Central memory CD8-positive, alpha-beta T cell (primary cell): ENCODE measurements around the gene MYRIP.
"Not testable (repeated sequence)": the region's sequence is repeated elsewhere in the genome, so short reads cannot be mapped to it uniquely, and the experiment has no call there.

Experiments
- ATAC-seq: fragments of 150-1000 bp; cut with Tn5 transposase; replicated peaks from 2 replicates; pipeline ENCODE4 v1.10.0; 2022; ENCODE audit warnings: mild to moderate bottlenecking, moderate FRiP score, moderate number of reproducible peaks; ENCODE audit not compliant: poor library complexity, severe bottlenecking; ENCODE audit errors: extremely low read depth
- DNase-seq, 2 donors: peaks; one replicate each; pipeline ENCODE4 v3.0.0; 2021; ENCODE audit warnings: low spot score in 2 of 2
- H3K27ac Mint-ChIP-seq: one replicate; pipeline ENCODE4 v1.8.0; 2022; ENCODE audit warnings: low read depth, mild to moderate bottlenecking, moderate library complexity, mixed read lengths
- H3K27me3 Mint-ChIP-seq: one replicate; pipeline ENCODE4 v1.8.0; 2022; ENCODE audit warnings: mixed read lengths
- H3K36me3 Mint-ChIP-seq: one replicate; pipeline ENCODE4 v1.8.0; 2022; ENCODE audit warnings: mild to moderate bottlenecking, moderate library complexity, mixed read lengths; ENCODE audit not compliant: insufficient read depth
- H3K4me1 Mint-ChIP-seq: one replicate; pipeline ENCODE4 v1.8.0; 2022; ENCODE audit warnings: mixed read lengths
- H3K4me3 Mint-ChIP-seq: one replicate; pipeline ENCODE4 v1.8.0; 2022; ENCODE audit warnings: mild to moderate bottlenecking, moderate library complexity, mixed read lengths
- H3K9me3 Mint-ChIP-seq: one replicate; pipeline ENCODE4 v1.8.0; 2022; ENCODE audit warnings: mixed read lengths

Gene MYRIP

GRCh38 chr3:39811561-39811960 lies 2.2 kb downstream of the MYRIP start:
- no peak for DNase-seq
- Mint-ChIP-seq H3K9me3 (no peaks in the 10 kb centered on the region), H3K4me3 (no peak overlapping the region), H3K27ac (no peak overlapping the region), H3K4me1 (peaks cover 18% of the 10 kb centered on the region), H3K27me3 (peaks cover 79% of the 10 kb centered on the region), H3K36me3 (no peaks in the 10 kb centered on the region)
- no peak for ATAC-seq

GRCh38 chr3:39812537-39812936 lies 3.1 kb downstream of the MYRIP start:
- DNase-seq = no peak
- H3K36me3 Mint-ChIP-seq = no peaks in the 10 kb centered on the region

DNA sequence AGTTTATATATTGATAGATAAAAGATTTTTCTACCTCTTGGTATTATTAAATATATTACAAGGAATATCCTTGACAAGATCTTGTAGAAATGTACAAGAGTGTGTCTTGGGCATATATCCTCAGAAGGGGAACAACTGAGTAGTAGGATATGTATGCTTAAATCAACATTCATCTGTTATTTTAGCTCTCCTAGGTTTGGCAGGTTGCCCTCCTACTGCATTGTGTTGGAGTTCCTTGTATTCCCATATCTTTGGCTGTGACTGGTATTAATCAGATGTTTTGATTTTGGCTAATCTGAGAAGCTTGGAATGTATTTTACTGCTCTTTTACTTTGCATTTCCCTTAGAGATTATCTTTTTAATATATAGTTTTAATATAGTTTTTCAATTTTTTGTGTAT lies 4.6 kb downstream of the MYRIP start:
- H3K9me3 Mint-ChIP-seq = no peaks in the 10 kb centered on the region
- H3K4me1 Mint-ChIP-seq = peaks cover 13% of the 10 kb centered on the region
- DNase-seq = no peak
- H3K4me3 Mint-ChIP-seq = no peak overlapping the region
- peaks cover 54% of the 10 kb centered on the region for H3K27me3 Mint-ChIP-seq
- no peak for ATAC-seq
- H3K36me3 Mint-ChIP-seq = no peaks in the 10 kb centered on the region
- H3K27ac Mint-ChIP-seq = no peak overlapping the region

More at GRCh38 chr3:39812537-39812936, 3.1 kb downstream of the MYRIP start:
- Mint-ChIP-seq H3K27ac (no peak overlapping the region), H3K4me1 (peaks cover 18% of the 10 kb centered on the region), H3K4me3 (no peak overlapping the region), H3K9me3 (no peaks in the 10 kb centered on the region), H3K27me3 (peaks cover 69% of the 10 kb centered on the region)
- no peak for ATAC-seq

DNA sequence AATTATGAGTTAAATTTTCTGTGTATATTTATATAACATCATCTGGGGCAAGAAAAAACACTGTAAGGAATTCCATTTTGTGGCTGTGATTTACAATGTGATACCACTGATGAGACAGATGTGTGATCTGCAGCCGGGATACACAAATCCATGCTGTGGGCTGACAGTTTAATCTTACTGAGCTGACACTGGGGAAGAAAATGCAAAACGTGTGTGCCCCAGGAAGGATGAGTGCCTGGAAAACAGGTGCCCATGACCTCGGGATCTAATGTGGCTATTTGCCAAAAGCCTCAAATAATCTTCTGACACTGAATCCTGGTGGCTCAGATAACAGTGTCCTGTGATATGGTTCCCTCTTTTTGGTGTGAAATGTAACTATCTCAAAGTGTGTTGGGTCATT lies 10.5 kb downstream of the MYRIP start:
- ATAC-seq (no peak), DNase-seq (no peak)
- Mint-ChIP-seq H3K4me1 (no peaks in the 10 kb centered on the region), H3K27ac (no peak overlapping the region), H3K4me3 (no peak overlapping the region), H3K9me3 (no peaks in the 10 kb centered on the region), H3K36me3 (no peaks in the 10 kb centered on the region), H3K27me3 (peaks cover 6% of the 10 kb centered on the region)

GRCh38 chr3:39833764-39834163 lies 24.4 kb downstream of the MYRIP start:
- not testable (repeated sequence) for H3K36me3 Mint-ChIP-seq, H3K9me3 Mint-ChIP-seq, H3K27ac Mint-ChIP-seq, H3K4me3 Mint-ChIP-seq, DNase-seq, H3K4me1 Mint-ChIP-seq, ATAC-seq
- peaks cover 25% of the 10 kb centered on the region for H3K27me3 Mint-ChIP-seq

DNA sequence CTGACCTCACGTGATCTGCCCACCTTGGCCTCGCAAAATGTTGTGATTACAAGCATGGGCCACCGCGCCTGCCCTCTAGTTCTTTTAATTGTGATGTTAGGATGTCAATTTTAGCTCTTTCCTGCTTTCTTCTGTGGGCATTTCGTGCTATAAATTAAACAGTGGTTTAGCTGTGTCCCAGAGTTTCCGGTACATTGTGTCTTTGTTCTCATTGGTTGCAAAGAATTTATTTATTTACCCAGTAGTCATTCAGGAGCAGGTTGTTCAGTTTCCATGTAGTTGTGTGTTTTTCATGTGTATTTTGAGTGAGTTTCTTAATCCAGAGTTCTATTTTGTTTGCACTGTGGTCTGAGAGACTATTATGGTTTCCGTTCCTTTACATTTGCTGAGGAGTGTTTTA lies 30.1 kb downstream of the MYRIP start:
- H3K9me3 Mint-ChIP-seq = peaks cover 12% of the 10 kb centered on the region
- no peak overlapping the region for H3K27ac Mint-ChIP-seq
- H3K36me3 Mint-ChIP-seq = no peaks in the 10 kb centered on the region
- H3K4me3 Mint-ChIP-seq = no peak overlapping the region
- no peak for DNase-seq
- peaks cover 11% of the 10 kb centered on the region for H3K27me3 Mint-ChIP-seq
- H3K4me1 Mint-ChIP-seq = no peaks in the 10 kb centered on the region
- ATAC-seq = no peak

DNA sequence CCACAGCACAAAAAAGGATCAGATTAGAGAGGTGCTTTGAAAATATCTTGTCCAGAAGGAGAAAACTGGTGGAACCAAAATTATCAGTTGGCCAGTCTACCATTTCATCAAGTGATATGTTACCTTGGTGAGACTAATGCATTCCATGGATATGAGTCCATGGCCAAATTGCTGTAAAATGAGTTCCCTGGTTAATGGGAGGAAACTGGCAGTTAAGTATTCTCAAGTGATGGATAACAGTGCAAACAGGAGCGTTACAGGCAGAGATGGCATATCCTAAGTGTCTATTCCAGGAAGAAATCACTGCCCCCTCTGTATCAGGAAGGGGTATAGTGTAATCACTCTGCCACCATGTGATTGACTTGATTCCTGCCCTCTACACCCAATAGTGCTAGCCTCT lies 34.0 kb downstream of the MYRIP start:
- DNase-seq = no peak
- Mint-ChIP-seq H3K9me3 (peaks cover 12% of the 10 kb centered on the region), H3K36me3 (no peaks in the 10 kb centered on the region), H3K27ac (no peak overlapping the region), H3K27me3 (peaks cover 11% of the 10 kb centered on the region), H3K4me3 (no peak overlapping the region), H3K4me1 (no peaks in the 10 kb centered on the region)
- no peak for ATAC-seq

DNA sequence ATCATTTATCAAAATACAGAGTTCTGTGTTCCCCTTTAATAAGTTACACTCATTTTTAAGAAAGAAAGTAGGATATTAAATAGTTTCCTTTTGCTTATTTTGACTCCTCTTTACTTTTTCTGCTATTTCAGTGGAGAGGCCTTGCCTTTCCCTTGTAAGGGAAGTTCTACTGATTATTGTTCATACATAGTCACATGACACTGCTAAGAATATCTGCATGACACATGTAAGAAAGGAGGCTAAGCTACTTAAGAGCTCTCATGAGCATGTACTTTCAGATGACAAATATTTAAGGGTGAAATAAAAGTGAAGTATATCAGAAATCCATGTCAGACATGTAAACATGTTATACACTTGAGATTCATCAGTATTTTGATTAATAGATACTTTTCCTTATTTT lies 39.0 kb downstream of the MYRIP start:
- H3K27me3 Mint-ChIP-seq = no peaks in the 10 kb centered on the region
- DNase-seq (no peak), ATAC-seq (no peak)
- no peak overlapping the region for H3K4me3 Mint-ChIP-seq
- H3K4me1 Mint-ChIP-seq = no peaks in the 10 kb centered on the region
- H3K36me3 Mint-ChIP-seq = no peaks in the 10 kb centered on the region
- H3K9me3 Mint-ChIP-seq = no peaks in the 10 kb centered on the region
- H3K27ac Mint-ChIP-seq = no peak overlapping the region

GRCh38 chr3:39849992-39850715 lies 40.7 kb downstream of the MYRIP start:
- ATAC-seq (no peak), DNase-seq (no peak)
- Mint-ChIP-seq H3K4me3 (no peak overlapping the region), H3K4me1 (no peaks in the 10 kb centered on the region), H3K27ac (no peak overlapping the region), H3K9me3 (no peaks in the 10 kb centered on the region), H3K27me3 (peaks cover 17% of the 10 kb centered on the region), H3K36me3 (no peaks in the 10 kb centered on the region)

DNA sequence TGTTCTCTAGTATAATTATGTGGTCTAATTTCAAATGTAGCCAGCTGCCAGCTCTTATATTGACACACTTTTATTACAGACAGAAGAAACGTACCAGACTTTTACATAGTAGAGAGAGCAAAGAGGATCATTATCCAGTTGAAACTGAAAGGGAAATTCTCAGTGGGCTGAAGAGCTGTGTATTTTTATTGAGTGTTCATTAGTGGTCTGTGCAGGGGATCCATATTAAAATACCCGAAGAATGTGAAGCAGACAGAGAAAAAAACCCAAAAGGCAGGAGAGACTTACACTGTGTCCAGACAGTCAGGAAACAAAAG lies 41.3 kb downstream of the MYRIP start:
- H3K27me3 Mint-ChIP-seq = peaks cover 17% of the 10 kb centered on the region
- H3K9me3 Mint-ChIP-seq = no peaks in the 10 kb centered on the region
- H3K4me1 Mint-ChIP-seq = no peaks in the 10 kb centered on the region
- no peak for DNase-seq
- ATAC-seq = no peak
- no peaks in the 10 kb centered on the region for H3K36me3 Mint-ChIP-seq
- H3K27ac Mint-ChIP-seq = no peak overlapping the region
- no peak overlapping the region for H3K4me3 Mint-ChIP-seq

DNA sequence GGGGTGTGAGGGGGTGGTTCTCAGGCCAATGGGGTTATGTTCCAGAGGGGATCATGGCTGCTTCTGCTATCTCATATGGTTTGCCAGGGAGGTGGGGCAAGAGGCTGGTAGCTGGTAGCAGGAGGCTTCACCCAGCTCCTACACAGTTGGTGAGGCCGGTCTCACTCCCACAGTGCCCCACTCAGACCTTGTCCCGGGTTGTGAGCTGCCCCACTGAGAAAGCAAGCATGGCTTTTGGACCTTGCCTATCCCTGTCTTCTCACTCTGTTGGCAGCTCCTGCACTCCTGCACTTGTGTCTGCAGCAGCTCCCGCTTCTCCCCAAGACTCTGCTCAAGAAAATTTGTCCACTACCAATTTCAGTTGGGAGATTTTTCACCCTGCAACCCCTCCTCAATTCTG lies 46.1 kb downstream of the MYRIP start:
- ATAC-seq (no peak), DNase-seq (no peak)
- Mint-ChIP-seq H3K36me3 (no peaks in the 10 kb centered on the region), H3K27me3 (peaks cover 17% of the 10 kb centered on the region), H3K4me1 (no peaks in the 10 kb centered on the region), H3K4me3 (no peak overlapping the region), H3K27ac (no peak overlapping the region), H3K9me3 (peaks cover 12% of the 10 kb centered on the region)

- Mint-ChIP-seq H3K27me3 (no peaks in the 10 kb centered on the region), H3K36me3 (no peaks in the 10 kb centered on the region), H3K9me3 (peaks cover 6% of the 10 kb centered on the region), H3K27ac (no peak overlapping the region), H3K4me3 (no peak overlapping the region), H3K4me1 (no peaks in the 10 kb centered on the region)
- ATAC-seq (no peak), DNase-seq (no peak)
Observed at GRCh38 chr3:39869890-39870289, 60.5 kb downstream of the MYRIP start.

DNA sequence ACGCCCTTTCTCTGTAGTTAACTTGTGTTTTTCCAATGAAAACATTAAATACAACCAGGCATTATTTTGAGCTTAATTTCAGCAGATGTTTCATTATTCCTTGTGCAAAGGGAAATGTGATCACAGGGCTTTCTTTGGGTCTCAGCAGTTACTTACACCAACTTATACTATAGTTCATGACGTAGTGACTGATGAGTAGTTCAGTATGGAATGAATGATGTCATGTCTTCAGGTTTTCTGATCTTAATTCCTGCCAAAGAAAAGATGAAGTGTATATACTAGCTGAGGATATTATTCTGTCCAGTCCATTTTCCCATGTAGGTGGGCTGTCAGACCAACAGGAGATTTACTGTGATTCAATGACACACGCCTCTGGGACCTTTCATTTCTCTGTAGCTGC lies 61.3 kb downstream of the MYRIP start:
- DNase-seq (no peak), ATAC-seq (no peak)
- H3K4me3 Mint-ChIP-seq = no peak overlapping the region
- no peaks in the 10 kb centered on the region for H3K36me3 Mint-ChIP-seq
- no peaks in the 10 kb centered on the region for H3K27me3 Mint-ChIP-seq
- H3K4me1 Mint-ChIP-seq = no peaks in the 10 kb centered on the region
- no peak overlapping the region for H3K27ac Mint-ChIP-seq
- H3K9me3 Mint-ChIP-seq = peaks cover 6% of the 10 kb centered on the region

- peaks cover 19% of the 10 kb centered on the region for H3K27me3 Mint-ChIP-seq
- H3K9me3 Mint-ChIP-seq = peaks cover 14% of the 10 kb centered on the region
- ATAC-seq = no peak
- H3K36me3 Mint-ChIP-seq = no peaks in the 10 kb centered on the region
- no peak overlapping the region for H3K27ac Mint-ChIP-seq
- no peak for DNase-seq
- H3K4me1 Mint-ChIP-seq = no peaks in the 10 kb centered on the region
- no peak overlapping the region for H3K4me3 Mint-ChIP-seq
Observed at GRCh38 chr3:39879581-39879980, 70.2 kb downstream of the MYRIP start.
